Heart left ventricle (tissue), 16 donors: Measurements from ENCODE around the gene SH3TC1. TPM values are rescaled to one million over a fixed set of nuclear protein-coding genes. Genes with fewer than 3 reads are reported as not detected.

ENCODE experiments used
- ATAC-seq, 4 donors: fragments of 200-7000 bp; cut with Tn5 transposase; one replicate each; pipeline ENCODE4 v1.9.1; 2020 to 2022; ENCODE audit warnings: moderate library complexity in 4 of 4, mild to moderate bottlenecking in 3 of 4, moderate number of reproducible peaks in 1 of 4
- DNase-seq, 5 donors: peaks; one replicate each; pipeline ENCODE4 v3.0.0-alpha.2; 2020
- H3K27ac ChIP-seq, 12 donors: fragments of 200-600 bp; sonication (generic) in 4 of 12; one replicate each; pipeline versions ENCODE4 v1.5.0 to v1.8.0; 2016 to 2022; ENCODE audit warnings: mild to moderate bottlenecking in 2 of 12
- H3K27me3 ChIP-seq, 9 donors: fragments of 200-600 bp; sonication (generic) in 2 of 9; one replicate each; pipeline versions ENCODE4 v1.5.1 to v1.8.0; 2016 to 2022; ENCODE audit warnings: mild to moderate bottlenecking in 3 of 9
- H3K36me3 ChIP-seq, 9 donors: fragments of 200-600 bp; sonication (generic) in 2 of 9; one replicate each; pipeline versions ENCODE4 v1.5.0 to v1.8.0; 2018 to 2022; ENCODE audit warnings: mild to moderate bottlenecking in 2 of 9
- H3K4me1 ChIP-seq, 12 donors: fragments of 200-600 bp; sonication (generic) in 4 of 12; one replicate each; pipeline versions ENCODE4 v1.5.0 to v1.8.0; 2016 to 2022; ENCODE audit warnings: mild to moderate bottlenecking in 3 of 12
- H3K4me3 ChIP-seq, 12 donors: fragments of 200-600 bp; sonication (generic) in 4 of 12; one replicate each; pipeline versions ENCODE4 v1.5.0 to v1.8.0; 2017 to 2022; ENCODE audit warnings: mild to moderate bottlenecking in 9 of 12, moderate library complexity in 4 of 12
- H3K9me3 ChIP-seq, 12 donors: fragments of 200-600 bp; sonication (generic) in 4 of 12; one replicate each; pipeline versions ENCODE4 v1.5.0 to v1.8.0; 2016 to 2022; ENCODE audit warnings: mild to moderate bottlenecking in 1 of 12
- CTCF ChIP-seq, 12 donors: fragments of 200-600 bp; sonication (generic) in 4 of 12; IDR thresholded peaks; one replicate each; pipeline versions ENCODE4 v1.5.0 to v1.8.0; 2018 to 2022; ENCODE audit warnings: antibody characterized with exemption in 12 of 12, mild to moderate bottlenecking in 5 of 12
- POLR2A ChIP-seq, 2 donors: fragments of 450-650 bp; IDR thresholded peaks; one replicate each; pipeline ENCODE4 v1.6.1; 2017; ENCODE audit warnings: antibody characterized with exemption in 2 of 2, mild to moderate bottlenecking in 2 of 2, moderate library complexity in 2 of 2
- WGBS, 4 donors: extraction: QIAGEN DNeasy Blood & Tissue Kit in 2 of 4; methylation state at CpG; one replicate each; pipeline versions ENCODE4 v1.1.5 to v1.1.7; 2013 to 2018; 5-methylcytosine and 5-hydroxymethylcytosine counted together
- intact Hi-C, 10 donors: fragments of 100-400 bp; cut with DNase I; formaldehyde crosslinking; loops; one replicate each; pipeline versions ENCODE4 v1.11.1 to v1.14.2; 2022
- polyA plus RNA-seq, 2 donors: library from polyadenylated mRNA; stranded (reverse); fragments of 200-250 nt; gene quantifications; one replicate each; pipeline ENCODE4 v1.2.3, GENCODE V29; 2013
- total RNA-seq, 9 donors: library from RNA; depleted of rRNA in 2 of 9; stranded (reverse); fragments of >200 nt in 2 of 9; fragmentation: NEBNext Ultra II Directional in 3 of 9; extraction: Animal tissue kit (Norgen Biotek cat#: 25700) in 3 of 9; gene quantifications; one replicate each; pipeline versions ENCODE4 v1.1.0 to v1.2.4, GENCODE V29; 2016 to 2023
- donor health status: ischemic (EF 13 %, LVEDD 7.1; RV severe dilation, severe dysfunction).
- donor health status: healthy with polysubstance abuse.
- donor health status: DM: no; HTN: yes; CAD: no.
- donor health status: DM: no; HTN: no; CAD: no.
- donor health status: ischemic (EF 25% LVEDD 6.9; RV normal size, moderate dysfunction).
- donor health status: ischemic (EF 25% LVEDD 5.7; RV mildly dilated, moderate dysfunction).
- donor health status: healthy.
- donor health status: DM: yes; HTN: yes; CAD: no.
- donor health status: ischemic (EF 35%, LVEDD 5.7; RV mildly dilated, moderate dysfunction).
- donor health status: nonischemic (EF 11% LVEDD 7.7; RV severe dilation, severe dysfunction).
- donor health status: DM: yes; HTN: yes; CAD: no.
- donor health status: PGD.
- donor health status: ischemic (EF 29% LVEDD 5.4; RV normal size, mild dysfunction).
- donor health status: nonischemic (EF 23%, LVEDD 6.1; RV moderate dilation, normal function).

SH3TC1 gene
- total and polyA plus RNA-seq, 11 donors, result 5.8 to 45.9 (median 10.9) TPM

- Histone ChIP-seq H3K9me3 (no peaks in the 10 kb centered on the region), H3K36me3 (no peaks in the 10 kb centered on the region), H3K4me1 (peaks cover 2 to 34% (median 23%) of the 10 kb centered on the region in 12 donors), H3K27me3 (no peaks in the 10 kb centered on the region), H3K27ac (no peak overlapping the region), H3K4me3 (no peak overlapping the region)
- ATAC-seq, result no peak
- TF ChIP-seq CTCF (IDR thresholded peaks at IDR 0.05) (no peak), POLR2A (IDR thresholded peaks at IDR 0.05) (no peak)
- intact Hi-C loops, result loop anchor here in 9 of 10 donors (5.0 to 10.0 kb wide), 8 partner anchors 47 to 237 kb away; no protein-coding TSS in a partner anchor
- DNase-seq, result no peak
- WGBS, 4 donors, result 56 to 69% (median 63%) methylated on average over 5 to 6 of the region's 6 CpGs
Observed at GRCh38 chr4:8177552-8177951, 21.5 kb upstream of the SH3TC1 start.

GRCh38 chr4:8177956-8178355, 21.1 kb upstream of the SH3TC1 start:
- no peak for TF ChIP-seq POLR2A (IDR thresholded peaks at IDR 0.05)
- no peak for TF ChIP-seq CTCF (IDR thresholded peaks at IDR 0.05)
- Histone ChIP-seq H3K27me3 (no peaks in the 10 kb centered on the region), H3K4me1 (peaks cover 6 to 38% (median 27%) of the 10 kb centered on the region in 12 donors), H3K36me3 (no peaks in the 10 kb centered on the region), H3K9me3 (no peaks in the 10 kb centered on the region), H3K4me3 (no peak overlapping the region), H3K27ac (no peak overlapping the region)
- no peak for ATAC-seq
- no peak for DNase-seq
- intact Hi-C loops, result loop anchor here in 9 of 10 donors (5.0 to 10.0 kb wide), 8 partner anchors 47 to 237 kb away; no protein-coding TSS in a partner anchor
- WGBS, 4 donors, result 92 to 98% (median 96%) methylated on average over 11 of the region's 11 CpGs

GRCh38 chr4:8179074-8179473, 20.0 kb upstream of the SH3TC1 start:
- TF ChIP-seq POLR2A (IDR thresholded peaks at IDR 0.05) (no peak), CTCF (IDR thresholded peaks at IDR 0.05) (no peak)
- peaks cover 8 to 49% (median 38%) of the 10 kb centered on the region in 12 donors for H3K4me1 ChIP-seq
- intact Hi-C loops, result loop anchor here in 9 of 10 donors (5.0 to 10.0 kb wide), 8 partner anchors 46 to 236 kb away; no protein-coding TSS in a partner anchor
- ATAC-seq (no peak), DNase-seq (no peak)
- no peak overlapping the region for H3K27ac ChIP-seq
- no peaks in the 10 kb centered on the region for H3K27me3 ChIP-seq
- H3K9me3 ChIP-seq, result peaks cover 0 to 3% (median 0%) of the 10 kb centered on the region in 12 donors
- no peak overlapping the region for H3K4me3 ChIP-seq
- 87 to 94% (median 93%) methylated on average over 10 of the region's 10 CpGs for WGBS, 4 donors
- no peaks in the 10 kb centered on the region for H3K36me3 ChIP-seq

- intact Hi-C loops, result loop anchor here in 9 of 10 donors (5.0 to 10.0 kb wide), 8 partner anchors 45 to 235 kb away; no protein-coding TSS in a partner anchor
- TF ChIP-seq CTCF (IDR thresholded peaks at IDR 0.05), result no peak
- no peak for TF ChIP-seq POLR2A (IDR thresholded peaks at IDR 0.05)
- peaks cover 0 to 3% (median 0%) of the 10 kb centered on the region in 12 donors for H3K9me3 ChIP-seq
- WGBS, 4 donors, result 67 to 78% (median 71%) methylated on average over 9 of the region's 9 CpGs
- H3K27ac ChIP-seq, result no peak overlapping the region
- H3K27me3 ChIP-seq, result no peaks in the 10 kb centered on the region
- peaks cover 8 to 54% (median 41%) of the 10 kb centered on the region in 12 donors for H3K4me1 ChIP-seq
- no peak overlapping the region for H3K4me3 ChIP-seq
- DNase-seq, result no peak
- H3K36me3 ChIP-seq, result no peaks in the 10 kb centered on the region
- ATAC-seq, result no peak
Observed at GRCh38 chr4:8179771-8180170, 19.3 kb upstream of the SH3TC1 start.
